HG03025 (cell line): ENCODE measurements around the gene TMEM245.
"Not testable (repeated sequence)": the region's sequence is repeated elsewhere in the genome, so short reads cannot be mapped to it uniquely, and the experiment has no call there.

Source experiments
- ATAC-seq: cut with Tn5 transposase; IDR thresholded peaks from one replicate; pipeline ENCODE4 v1.9.1; 2021; ENCODE audit warnings: mild to moderate bottlenecking, moderate library complexity; ENCODE audit not compliant: unreplicated experiment, low FRiP score

Gene TMEM245

DNA sequence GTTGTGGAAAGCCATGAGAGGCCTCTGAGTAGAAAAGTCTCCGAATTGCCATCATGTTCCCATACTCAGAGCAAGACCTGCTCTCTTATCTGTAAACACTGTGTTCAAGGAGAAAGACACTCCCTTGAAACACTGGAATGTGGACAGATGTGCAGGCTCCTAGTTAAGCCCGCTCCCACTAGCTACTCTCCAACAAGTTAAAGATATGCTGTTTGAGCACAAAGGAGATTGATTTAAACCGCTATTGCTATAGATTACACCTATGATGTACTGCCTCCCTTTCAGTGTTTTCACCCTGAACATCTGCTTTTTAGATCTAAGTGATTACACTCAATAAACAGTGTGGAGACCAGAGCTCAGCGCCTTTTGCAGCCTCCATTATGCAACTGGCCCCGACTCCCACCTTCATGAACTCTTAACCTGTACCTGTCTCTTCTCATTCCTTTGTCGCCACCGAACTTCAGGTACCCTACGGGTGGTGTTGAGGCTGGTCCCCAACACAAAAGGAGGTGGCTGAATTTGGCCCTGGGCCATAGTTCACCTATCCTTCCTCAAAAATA is 47.5 kb downstream of the TMEM245 start:
- no peak for ATAC-seq

DNA sequence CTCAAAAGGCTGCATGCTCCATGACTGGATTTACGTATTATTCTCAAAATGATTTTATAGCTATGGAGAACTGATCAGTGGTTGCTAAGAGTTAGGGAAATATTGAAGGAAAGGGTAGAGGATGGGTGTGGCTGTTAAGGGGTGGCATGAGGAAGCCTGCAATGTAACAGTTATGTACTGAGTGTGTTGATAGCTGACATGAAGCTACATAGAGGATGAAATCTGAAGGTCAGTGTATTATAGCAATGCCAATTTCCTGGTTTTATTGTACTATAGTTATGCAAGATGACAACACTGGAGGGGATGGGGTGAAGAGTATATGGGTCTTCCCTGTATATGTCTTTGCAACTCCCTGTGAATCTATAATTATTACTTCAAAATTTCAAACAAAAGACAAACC is 51.0 kb downstream of the TMEM245 start:
- ATAC-seq = no peak

DNA sequence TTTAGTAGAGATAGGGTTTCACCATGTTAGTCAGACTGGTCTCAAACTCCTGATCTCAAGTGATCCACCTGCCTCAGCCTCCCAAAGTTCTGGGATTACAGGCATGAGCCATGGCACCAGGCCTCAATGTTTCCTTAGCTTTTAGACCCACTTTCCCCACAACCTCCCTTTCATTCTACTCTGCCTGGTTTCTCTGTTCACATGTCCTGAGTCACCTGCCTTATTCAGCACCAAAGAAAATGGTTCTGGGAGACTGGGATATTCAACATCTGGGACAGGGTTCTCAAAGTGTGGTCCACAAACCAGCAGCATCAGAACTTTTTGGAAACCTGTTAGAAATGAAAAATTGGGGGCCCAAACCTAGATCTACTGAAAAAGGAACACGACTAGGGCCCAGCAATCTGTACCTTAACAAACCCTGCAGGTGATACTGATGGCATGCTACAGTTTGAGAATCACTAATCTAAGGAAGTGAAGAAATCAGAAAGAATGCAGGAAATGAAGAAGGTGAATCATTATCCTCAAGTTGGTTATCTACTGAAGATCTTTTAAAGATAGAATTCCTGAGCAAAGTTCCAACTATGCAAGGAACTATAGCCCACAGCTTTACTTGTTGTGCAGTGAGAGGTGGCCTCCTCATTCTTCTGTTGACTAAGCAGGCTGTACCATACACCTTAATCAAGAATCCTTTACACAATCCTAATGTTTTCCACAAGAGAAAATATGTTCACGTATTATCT is 54.6 kb downstream of the TMEM245 start:
- ATAC-seq = no peak

DNA sequence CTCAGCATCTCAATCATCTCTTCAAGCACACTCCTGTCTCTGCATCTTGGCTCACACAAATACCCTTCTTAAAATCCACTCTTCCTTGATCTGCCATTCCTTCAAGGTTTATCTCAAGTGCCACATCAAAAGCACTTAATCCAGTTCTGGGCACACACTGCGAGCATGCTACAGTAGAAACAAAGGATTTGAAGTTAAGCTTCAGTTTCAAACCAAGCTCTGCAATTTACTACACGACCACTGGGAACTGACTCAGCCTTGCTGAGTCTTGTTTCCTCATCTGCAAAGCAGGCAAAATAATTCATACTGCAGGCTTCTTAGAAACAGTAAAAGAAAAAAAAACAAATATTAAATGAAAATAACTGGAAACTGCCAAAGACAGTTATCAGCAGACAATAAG is 56.0 kb downstream of the TMEM245 start:
- no peak for ATAC-seq

DNA sequence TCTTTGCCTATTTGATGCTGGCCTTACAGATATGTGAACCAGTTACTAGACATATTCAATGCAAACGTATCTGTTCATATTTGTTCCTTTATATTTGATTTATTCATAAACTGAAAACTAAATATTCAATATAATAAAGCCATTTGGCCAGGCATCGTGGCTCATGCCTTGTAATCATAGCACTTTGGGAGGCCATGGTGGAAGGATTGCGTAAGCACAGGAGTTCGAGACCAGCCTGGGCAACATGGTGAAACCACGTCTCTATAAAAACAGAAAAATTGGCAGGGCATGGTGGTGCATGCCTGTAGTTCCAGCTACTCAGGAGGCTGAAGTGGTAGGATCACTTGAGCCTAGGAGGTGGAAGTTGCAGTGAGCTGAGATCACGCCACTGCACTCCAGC is 57.2 kb downstream of the TMEM245 start:
- ATAC-seq = no peak

DNA sequence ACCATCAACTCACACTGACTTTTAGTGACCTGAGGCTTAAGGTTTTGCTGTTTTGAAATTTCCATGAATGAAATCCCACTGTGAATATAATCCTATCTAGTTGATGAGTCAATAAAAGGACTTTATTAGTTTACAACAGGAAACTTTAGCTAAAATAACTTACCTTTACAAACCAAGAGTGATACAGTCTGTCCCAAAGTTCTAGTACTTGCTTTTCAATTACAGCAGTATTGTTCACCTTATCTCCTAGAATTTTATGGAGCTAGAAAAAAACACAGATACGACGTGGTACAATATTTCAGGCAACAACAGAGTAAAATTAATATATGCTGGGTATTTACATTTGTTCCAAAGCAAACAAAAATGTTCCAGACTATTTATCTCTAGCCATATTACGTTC is 59.6 kb downstream of the TMEM245 start:
- ATAC-seq = no peak

DNA sequence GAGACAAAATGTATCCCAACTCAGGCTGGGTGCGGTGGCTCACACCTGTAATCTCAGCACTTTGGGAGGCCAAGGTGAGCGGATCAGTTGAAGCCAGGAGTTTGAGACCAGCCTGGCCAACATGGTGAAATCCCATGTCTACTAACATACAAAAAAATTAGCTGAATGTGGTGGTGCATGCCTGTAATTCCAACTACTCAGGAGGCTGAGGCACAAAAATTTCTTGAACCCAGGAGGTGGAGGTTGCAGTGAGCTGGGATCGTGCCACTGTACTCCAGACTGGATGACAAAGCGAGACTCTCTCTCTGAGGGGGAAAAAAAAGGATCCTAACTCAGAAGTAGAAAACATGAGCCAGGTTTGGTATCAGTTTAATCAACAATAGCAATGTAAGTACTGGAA is 66.6 kb downstream of the TMEM245 start:
- ATAC-seq = not testable (repeated sequence)

DNA sequence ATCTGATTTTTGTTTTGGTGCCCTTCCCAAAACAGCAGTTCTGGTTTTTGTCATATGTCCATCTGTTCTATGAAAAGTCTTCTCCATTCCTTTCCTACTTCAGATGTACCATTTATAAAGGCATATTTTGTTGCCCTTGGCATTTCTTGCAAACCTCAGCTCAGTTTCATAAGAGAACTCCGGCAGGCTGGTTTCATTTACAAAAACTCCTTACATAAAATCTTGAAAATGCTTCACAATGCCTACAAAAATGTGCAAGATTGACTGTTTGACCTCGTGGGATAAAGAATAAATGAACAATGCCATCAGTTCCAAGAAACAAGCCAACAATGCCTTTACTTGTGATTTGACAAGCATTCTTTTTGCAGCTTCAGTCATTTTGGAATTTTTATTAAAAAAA is 67.3 kb downstream of the TMEM245 start:
- ATAC-seq = no peak

DNA sequence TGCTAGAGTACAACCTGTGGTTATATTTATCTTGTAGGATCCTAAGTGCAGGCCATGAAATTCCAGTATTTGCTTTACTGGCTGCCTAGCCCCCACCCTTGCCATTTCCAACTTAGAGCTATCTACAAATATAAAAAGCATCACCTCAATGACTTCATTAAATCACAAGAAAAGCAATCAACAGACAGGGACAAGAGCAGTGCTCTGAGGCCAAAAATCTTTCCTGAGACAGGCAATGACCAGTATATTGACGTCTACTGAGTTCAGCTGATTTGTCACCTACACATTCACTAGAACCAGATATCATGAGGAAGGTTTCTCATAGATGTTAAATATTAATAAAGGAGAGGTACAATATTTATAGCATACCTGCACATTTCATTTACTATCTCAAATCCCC is 68.0 kb downstream of the TMEM245 start:
- ATAC-seq = no peak

DNA sequence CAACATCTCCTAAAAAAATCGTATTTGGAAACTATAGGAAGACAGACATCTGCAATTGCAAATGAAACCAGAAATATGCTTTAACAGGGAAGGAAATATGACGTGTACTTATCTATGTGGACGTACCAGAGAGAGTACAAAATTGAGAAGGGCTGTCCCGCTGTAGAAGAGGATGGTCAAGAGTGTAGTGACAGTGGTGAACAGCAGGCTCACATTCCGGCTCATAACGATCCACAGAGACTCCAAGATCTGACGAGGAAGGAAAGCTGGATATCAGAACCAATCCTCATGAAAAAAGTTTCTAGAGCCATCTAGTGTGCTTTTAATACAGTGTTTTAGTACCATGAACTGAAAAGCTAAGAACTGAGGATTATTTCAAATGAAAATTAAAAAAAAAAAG is 69.3 kb downstream of the TMEM245 start:
- no peak for ATAC-seq

DNA sequence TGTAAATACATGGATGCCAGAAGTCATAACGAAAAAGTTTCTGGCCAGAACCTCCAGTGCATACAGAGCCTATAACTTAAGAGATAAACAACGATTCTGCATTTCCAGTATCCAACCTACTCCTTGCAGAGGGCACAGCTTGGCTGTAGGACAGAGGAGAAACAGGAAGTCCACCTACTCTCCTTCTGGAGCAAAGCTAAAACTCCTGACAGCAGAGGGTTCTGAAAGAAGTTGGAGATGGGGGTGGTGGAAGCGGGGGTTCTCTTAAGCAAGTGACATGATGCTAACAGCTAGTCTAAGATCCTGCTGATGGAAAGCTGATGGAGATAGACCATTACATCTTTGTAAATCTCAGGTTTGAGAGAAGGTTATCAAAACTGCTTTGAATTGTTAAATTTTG is 70.9 kb downstream of the TMEM245 start:
- no peak for ATAC-seq

DNA sequence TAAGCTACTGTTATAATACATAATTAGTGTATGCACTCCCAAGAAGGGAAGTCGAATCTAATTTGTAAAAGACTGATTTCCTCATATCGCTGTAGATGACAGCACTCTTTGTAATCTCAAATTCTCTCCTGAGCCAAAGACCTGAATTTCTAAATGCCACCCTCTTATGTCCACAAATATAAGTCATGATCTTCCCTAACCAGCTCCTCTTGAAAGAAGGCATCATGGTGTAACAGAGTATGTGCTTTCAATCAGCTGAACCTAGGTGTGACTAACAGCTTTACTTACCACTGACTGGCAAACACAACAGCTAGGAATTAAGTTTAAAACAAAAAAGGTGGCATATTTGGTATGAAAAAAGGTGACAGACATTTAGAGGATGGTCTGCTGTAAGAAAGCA is 72.5 kb downstream of the TMEM245 start:
- ATAC-seq = no peak

DNA sequence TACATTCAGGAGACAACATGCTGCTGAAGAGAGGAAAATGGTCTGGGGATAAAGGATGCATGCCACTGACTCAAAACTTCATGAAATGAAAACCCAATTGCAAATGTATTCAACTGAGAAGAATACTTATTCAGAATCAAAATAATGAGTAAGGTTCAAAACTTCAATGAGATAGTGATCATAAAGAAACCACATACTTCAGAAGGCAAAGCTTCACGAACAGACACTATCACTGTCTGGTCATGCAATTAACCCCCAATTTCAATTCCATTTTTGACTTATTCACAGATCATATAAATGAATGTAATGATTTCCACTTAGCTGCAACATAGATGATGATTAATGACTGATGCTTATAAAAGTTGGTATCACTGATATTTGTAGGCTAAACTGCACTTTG is 73.4 kb downstream of the TMEM245 start:
- no peak for ATAC-seq

DNA sequence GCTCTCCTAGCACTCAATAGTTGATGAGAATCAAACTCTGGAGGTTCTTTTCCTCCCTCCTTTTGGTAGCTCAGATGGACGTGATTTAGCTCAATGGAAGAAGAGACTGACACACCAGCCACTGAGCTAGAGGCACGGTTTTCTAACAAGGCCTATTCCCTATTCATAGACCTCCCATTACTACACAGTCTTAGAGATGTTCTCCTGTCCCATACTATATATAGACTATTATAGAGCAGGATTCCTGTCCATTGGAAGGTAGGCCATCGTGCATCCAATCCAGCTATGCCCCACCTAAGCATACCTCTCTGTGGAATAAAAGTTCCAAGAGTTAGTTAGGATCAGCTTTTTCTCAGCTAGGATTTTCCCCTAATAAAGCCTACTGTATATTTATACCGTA is 76.2 kb downstream of the TMEM245 start:
- no peak for ATAC-seq

DNA sequence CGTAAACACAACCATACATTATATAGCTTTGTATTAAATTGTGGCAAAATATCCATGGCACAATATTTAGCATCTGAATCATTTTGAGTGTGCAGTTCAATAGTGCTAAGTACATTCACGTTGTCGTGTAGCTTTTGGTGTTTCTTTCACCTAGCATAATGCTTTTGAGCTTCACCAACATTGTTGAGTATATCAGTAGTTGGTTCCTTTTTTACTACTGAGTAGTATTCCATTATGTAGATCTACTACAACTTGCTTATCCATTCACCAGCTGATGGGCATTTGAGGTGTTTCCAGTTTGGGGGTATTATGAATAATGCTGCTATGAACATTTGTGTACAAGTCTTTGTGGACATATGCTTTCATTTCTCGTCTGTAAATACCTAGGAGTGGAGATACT is 79.2 kb downstream of the TMEM245 start:
- no peak for ATAC-seq

DNA sequence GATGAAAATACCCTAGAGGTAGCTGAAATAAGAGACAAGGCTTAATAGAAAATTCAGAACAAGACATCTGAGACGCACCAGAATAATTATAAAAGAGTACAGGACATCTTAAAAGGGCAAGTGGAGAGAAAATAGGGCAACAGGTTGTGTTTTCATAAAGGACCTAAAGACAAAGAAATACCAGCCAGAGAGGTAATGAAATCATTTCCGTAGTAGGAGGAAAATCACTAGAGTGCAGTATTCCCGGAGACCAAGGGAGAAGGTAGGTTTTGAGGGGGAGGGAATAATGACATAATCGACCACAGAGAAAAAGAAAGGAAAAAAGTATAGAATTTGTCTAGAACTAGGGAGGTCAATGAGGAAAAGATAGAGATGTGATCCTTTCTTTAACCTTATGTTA is 80.2 kb downstream of the TMEM245 start:
- no peak for ATAC-seq

DNA sequence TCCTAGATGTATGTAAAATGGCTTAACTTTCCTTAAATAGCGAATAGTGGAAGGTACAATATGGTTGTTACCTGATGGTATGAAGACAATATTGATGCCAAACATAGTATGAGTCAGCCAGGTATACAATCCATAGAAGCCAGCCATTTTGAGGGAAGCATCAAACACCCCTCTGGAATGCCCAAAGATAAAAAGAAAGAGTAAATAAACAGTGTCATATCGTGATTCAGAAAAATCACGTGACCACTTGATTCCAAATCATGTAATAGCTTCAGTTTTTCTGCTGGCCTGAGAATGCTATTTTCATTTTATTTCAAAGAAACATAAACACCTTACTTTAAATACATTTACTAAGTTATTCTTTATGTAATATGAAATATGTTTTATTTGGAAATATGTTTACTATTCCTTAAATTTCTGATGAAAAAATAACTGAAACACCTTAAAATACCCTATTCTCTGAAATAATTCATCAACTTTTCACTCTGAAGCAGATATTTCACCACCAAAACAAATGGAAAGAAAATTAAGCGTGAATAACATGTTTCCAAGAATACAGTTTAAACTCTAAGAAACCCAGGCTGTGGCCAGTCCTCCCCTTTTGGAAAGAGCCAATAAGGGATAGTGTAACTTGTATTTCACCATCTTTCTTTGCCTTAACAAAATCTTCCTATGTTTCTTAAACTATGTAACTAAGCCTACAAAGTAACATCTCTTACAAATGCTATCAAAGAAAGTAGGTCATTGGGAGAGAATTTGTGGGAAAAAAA is 81.6 kb downstream of the TMEM245 start:
- ATAC-seq = no peak

DNA sequence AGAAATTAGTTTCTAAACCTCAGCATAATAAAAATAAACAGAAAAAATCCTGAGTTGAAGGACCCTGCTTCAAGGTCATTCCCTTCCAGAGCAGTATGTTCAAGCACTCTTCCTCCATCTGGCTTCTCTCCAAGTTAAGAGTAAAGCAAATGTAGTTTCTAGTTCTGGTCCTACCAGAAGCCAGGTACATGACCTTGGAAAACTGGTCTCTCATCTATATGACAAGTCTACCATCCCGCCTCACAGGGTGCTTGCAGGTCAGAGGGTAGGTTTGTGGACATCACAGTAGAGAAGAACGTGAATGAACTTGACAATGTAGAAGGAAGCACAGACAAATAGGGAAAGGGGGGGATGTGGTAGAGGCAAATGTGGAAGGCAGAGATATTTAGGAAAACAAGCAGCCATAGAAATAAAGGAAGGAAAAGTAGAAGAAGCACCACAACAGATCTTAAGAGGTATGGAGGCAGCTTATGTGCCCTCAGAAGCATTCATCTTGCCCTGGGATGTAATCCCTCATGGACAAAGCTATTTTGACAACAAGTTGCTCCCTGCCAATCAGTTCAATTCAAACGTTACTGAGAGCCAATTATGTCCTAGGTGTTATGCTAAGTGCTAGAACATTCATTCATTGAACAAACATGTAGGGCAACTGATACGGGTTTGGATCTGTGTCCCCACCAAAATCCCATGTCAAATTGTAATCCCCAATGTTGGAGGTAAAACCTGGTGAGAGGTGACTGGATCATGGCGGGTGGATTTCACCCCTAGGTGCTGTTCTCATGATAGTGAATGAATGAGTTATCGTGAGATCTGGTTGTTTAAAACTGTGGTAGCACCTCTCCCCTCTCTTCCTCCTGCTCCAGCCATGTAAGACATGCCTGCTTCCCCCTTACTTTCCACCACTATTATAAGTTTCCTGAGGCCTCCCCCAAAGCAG is 82.7 kb downstream of the TMEM245 start:
- ATAC-seq = no peak

DNA sequence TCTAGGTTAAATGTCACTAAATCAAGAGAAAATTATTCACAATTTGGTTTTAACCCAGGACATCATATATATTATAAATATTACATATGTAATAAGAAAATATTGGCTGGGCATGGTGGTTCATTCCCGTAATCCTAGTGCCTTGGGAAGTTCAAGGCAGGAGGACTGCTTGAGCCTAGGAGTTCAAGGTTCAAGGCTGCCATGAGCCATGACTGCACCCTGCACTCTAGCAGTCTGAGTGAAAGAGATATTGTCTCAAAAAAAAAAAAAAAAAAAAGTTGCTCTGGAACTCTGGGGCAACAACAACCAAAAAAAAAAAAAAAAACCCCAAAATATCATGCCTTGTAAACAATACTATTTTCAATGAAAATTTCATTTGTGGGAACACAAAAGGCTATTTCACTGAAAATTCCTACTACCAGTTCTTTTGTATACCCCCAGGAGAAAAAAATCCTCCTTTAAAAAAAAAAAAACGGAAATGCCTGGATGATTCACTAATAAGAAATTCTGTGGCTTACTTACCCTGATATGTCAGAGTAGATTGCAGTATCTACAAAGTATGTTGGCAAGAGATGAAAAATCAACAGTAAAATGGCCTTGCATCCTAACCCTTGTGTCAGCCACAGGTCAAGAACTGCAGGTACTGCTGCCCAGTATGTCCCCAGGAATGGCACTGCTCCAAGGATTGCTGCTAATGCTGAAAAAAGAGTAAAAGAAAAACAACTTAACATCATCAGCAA is 83.9 kb downstream of the TMEM245 start:
- ATAC-seq = no peak
